Ovary (tissue), 3 donors: ENCODE measurements around the gene HYI.

Experiments
- CTCF ChIP-seq, 3 donors: fragments of 450-650 bp in 2 of 3; fragments of 200-600 bp in 1 of 3; IDR thresholded peaks; one replicate each; pipeline versions ENCODE4 v1.5.1 to v1.8.0; 2016 to 2022; ENCODE audit warnings: antibody characterized with exemption in 3 of 3, mild to moderate bottlenecking in 1 of 3
- POLR2A ChIP-seq: fragments of 450-650 bp; IDR thresholded peaks from one replicate; pipeline ENCODE4 v1.6.1; 2017; ENCODE audit warnings: antibody characterized with exemption, mild to moderate bottlenecking, moderate library complexity
- donor health status: DM: no; HTN: no; CAD: no.

- TF ChIP-seq CTCF (IDR thresholded peaks at IDR 0.05) = no peak
- no peak for TF ChIP-seq POLR2A
Observed at GRCh38 chr1:43443197-43443946, 10.4 kb downstream of the HYI start.
